ENCODE measurements around the gene GAL.

DNA sequence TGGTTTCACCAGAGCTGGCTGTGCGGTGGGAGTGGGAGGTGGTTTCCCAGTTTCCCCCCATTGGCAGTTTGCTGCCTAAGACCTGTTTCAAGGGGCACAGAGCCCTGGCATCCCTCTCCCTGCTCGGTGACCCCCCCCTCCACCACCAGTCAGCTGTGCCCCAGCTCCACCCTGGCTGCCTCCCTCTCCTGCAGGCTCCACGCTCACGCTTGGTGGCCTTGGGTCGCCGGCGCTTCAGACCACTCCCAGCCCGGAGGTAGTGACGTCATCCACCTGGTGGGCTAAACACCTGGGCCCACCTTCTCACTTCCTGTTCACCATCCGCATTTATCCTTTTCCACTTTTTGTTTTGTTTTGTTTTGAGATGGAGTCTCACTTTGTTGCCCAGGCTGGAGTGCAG is 7.8 kb downstream of the GAL start:
- TF ChIP-seq, protein P1, sequence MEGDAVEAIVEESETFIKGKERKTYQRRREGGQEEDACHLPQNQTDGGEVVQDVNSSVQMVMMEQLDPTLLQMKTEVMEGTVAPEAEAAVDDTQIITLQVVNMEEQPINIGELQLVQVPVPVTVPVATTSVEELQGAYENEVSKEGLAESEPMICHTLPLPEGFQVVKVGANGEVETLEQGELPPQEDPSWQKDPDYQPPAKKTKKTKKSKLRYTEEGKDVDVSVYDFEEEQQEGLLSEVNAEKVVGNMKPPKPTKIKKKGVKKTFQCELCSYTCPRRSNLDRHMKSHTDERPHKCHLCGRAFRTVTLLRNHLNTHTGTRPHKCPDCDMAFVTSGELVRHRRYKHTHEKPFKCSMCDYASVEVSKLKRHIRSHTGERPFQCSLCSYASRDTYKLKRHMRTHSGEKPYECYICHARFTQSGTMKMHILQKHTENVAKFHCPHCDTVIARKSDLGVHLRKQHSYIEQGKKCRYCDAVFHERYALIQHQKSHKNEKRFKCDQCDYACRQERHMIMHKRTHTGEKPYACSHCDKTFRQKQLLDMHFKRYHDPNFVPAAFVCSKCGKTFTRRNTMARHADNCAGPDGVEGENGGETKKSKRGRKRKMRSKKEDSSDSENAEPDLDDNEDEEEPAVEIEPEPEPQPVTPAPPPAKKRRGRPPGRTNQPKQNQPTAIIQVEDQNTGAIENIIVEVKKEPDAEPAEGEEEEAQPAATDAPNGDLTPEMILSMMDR (IDR thresholded peaks at IDR 0.05), result no peak
- TF ChIP-seq POLR2A (IDR thresholded peaks at IDR 0.05), result no peak

All from Peyer's patch (tissue), 4 donors.